PC-9 (cell line): Measurements from ENCODE around the gene YRDC. TPM values are rescaled to one million over a fixed set of nuclear protein-coding genes. Genes with fewer than 3 reads are reported as not detected.

Experiments
- BruUV-seq: library from RNA; stranded (reverse); fragments of 400-500 nt; replicated peaks from 2 replicates; lab custom pipeline; 2021; lab: Mats Ljungman, UMichigan
- CTCF ChIA-PET: fragments of 300-600 bp; sonication (Branson Sonifier 250); formaldehyde crosslinking; loops from one replicate; lab custom pipeline; 2022; ENCODE audit warnings: antibody characterized with exemption; lab: Charles Lee
- POLR2A ChIA-PET: fragments of 300-600 bp; sonication (Branson Sonifier 250); formaldehyde crosslinking; loops from one replicate; lab custom pipeline; 2022; ENCODE audit warnings: antibody characterized with exemption; ENCODE audit not compliant: unreplicated experiment; lab: Charles Lee
- DNase-seq, 2 experiments: peaks; one replicate each; pipeline versions ENCODE4 v3.0.0 to v3.0.0-alpha.2; 2015 to 2022; ENCODE audit warnings: mixed read lengths in 1 of 2
- H2AFZ ChIP-seq: fragments of 200-600 bp; sonication (generic); 2 replicates; pipeline ENCODE4 v1.8.1; 2017; ENCODE audit warnings: antibody characterized with exemption
- H3F3A ChIP-seq: fragments of 200-600 bp; sonication (generic); 2 replicates; pipeline ENCODE4 v1.8.1; 2017; ENCODE audit warnings: antibody characterized with exemption, mild to moderate bottlenecking, low read depth; ENCODE audit not compliant: insufficient read depth
- H3K27ac ChIP-seq: fragments of 200-600 bp; sonication (generic); 2 replicates; pipeline ENCODE4 v1.6.1; 2016; ENCODE audit warnings: mixed run types
- H3K27me3 ChIP-seq: fragments of 200-600 bp; sonication (generic); 2 replicates; pipeline ENCODE4 v1.6.1; 2016; ENCODE audit warnings: low read depth, mixed run types; ENCODE audit not compliant: insufficient read depth
- H3K36me3 ChIP-seq: fragments of 200-600 bp; sonication (generic); 2 replicates; pipeline ENCODE4 v1.6.1; 2016; ENCODE audit warnings: low read depth, mixed run types
- H3K4me1 ChIP-seq: fragments of 200-600 bp; sonication (generic); replicated peaks from 2 replicates; pipeline ENCODE4 v1.6.1; 2016; ENCODE audit warnings: mixed run types; ENCODE audit not compliant: insufficient read depth
- H3K4me2 ChIP-seq: fragments of 200-600 bp; sonication (generic); 2 replicates; pipeline ENCODE4 v1.6.1; 2017; ENCODE audit warnings: mixed run types
- H3K4me3 ChIP-seq: fragments of 200-600 bp; sonication (generic); 2 replicates; pipeline ENCODE4 v1.6.1; 2016; ENCODE audit warnings: mixed run types
- H3K79me2 ChIP-seq: fragments of 200-600 bp; sonication (generic); 2 replicates; pipeline ENCODE4 v1.6.1; 2017; ENCODE audit warnings: low read depth, mixed run types
- H3K9me2 ChIP-seq: fragments of 200-600 bp; sonication (generic); 2 replicates; pipeline ENCODE4 v1.8.1; 2017; ENCODE audit warnings: mild to moderate bottlenecking; ENCODE audit not compliant: insufficient read depth
- H3K9me3 ChIP-seq: fragments of 200-600 bp; sonication (generic); 2 replicates; pipeline ENCODE4 v1.8.1; 2016; ENCODE audit warnings: low read depth; ENCODE audit not compliant: insufficient read depth
- H4K20me1 ChIP-seq: fragments of 200-600 bp; sonication (generic); 2 replicates; pipeline ENCODE4 v1.8.1; 2017; ENCODE audit not compliant: insufficient read depth
- EZH2 ChIP-seq: fragments of 200-600 bp; sonication (generic); IDR thresholded peaks from 2 replicates; pipeline ENCODE4 v1.8.0; 2017; ENCODE audit warnings: antibody characterized with exemption, low read depth
- intact Hi-C: fragments of 100-400 bp; cut with micrococcal nuclease; formaldehyde crosslinking; loops from one replicate; pipeline ENCODE4 v1.10.0; 2022; ENCODE audit not compliant: unreplicated experiment
- total RNA-seq: library from RNA; stranded (reverse); gene quantifications from 2 replicates; pipeline ENCODE4 v1.2.3, GENCODE V29; 2021
- TF ChIP-seq, protein P1 (sequence below): fragments of 200-600 bp; sonication (generic); conservative IDR thresholded peaks from 2 replicates; pipeline ENCODE4 v1.6.1; 2017; ENCODE audit warnings: mixed run types, antibody characterized with exemption, mild to moderate bottlenecking, moderate library complexity

Gene YRDC
- total RNA-seq, 1 experiment from 2014 or later = 13.2 TPM

DNA sequence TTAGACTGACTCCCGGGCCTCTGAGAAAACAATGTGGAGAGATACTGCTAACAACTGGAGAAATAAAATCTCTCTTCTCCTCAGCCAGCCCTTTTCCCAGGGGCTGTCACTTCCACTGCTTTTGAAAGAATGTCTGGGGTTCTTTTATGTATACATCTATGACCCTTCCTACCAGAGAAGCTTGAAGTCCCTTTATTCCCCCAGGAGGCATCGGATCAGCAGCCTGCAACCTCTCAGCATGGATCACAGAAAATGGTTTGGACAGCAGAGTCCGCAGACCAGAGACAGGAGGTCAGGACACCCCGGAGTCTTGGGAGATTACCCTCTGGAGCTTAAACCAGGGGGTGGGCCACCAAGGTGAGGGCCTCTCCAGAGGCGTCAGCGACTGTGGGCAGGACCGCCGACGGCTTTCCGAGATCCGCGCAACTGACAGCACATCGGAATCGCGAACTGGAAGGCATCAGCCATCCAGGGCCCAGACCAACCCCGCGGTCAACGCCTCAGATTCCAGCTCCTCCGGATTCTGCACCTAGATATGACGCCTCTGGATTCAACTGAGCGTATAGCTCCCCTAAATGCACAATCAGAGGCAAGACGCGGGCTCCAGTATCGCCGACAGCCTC lies 44.1 kb downstream of the YRDC start:
- no peak for DNase-seq
- intact Hi-C loops = no loop called here
- no peaks in the 10 kb centered on the region for H4K20me1 ChIP-seq
- no peaks in the 10 kb centered on the region for H3K9me2 ChIP-seq
- H2AFZ ChIP-seq = no peak overlapping the region
- H3K4me2 ChIP-seq = no peak overlapping the region
- H3K79me2 ChIP-seq = no peaks in the 10 kb centered on the region
- POLR2A ChIA-PET = interaction anchor here (0.6 kb wide), 1 partner anchor 1196 kb away, joined by 3 read pairs; no protein-coding TSS in a partner anchor
- CTCF ChIA-PET = no interaction called here
- H3K9me3 ChIP-seq = no peaks in the 10 kb centered on the region
- no TSS peak for BruUV-seq
- H3K4me1 ChIP-seq = no peaks in the 10 kb centered on the region
- H3K27me3 ChIP-seq = peaks cover 90% of the 10 kb centered on the region
- H3F3A ChIP-seq = no peaks in the 10 kb centered on the region
- no peak overlapping the region for H3K27ac ChIP-seq
- TF ChIP-seq, protein P1, sequence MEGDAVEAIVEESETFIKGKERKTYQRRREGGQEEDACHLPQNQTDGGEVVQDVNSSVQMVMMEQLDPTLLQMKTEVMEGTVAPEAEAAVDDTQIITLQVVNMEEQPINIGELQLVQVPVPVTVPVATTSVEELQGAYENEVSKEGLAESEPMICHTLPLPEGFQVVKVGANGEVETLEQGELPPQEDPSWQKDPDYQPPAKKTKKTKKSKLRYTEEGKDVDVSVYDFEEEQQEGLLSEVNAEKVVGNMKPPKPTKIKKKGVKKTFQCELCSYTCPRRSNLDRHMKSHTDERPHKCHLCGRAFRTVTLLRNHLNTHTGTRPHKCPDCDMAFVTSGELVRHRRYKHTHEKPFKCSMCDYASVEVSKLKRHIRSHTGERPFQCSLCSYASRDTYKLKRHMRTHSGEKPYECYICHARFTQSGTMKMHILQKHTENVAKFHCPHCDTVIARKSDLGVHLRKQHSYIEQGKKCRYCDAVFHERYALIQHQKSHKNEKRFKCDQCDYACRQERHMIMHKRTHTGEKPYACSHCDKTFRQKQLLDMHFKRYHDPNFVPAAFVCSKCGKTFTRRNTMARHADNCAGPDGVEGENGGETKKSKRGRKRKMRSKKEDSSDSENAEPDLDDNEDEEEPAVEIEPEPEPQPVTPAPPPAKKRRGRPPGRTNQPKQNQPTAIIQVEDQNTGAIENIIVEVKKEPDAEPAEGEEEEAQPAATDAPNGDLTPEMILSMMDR = no peak
- no peak overlapping the region for H3K4me3 ChIP-seq
- H3K36me3 ChIP-seq = no peaks in the 10 kb centered on the region

DNA sequence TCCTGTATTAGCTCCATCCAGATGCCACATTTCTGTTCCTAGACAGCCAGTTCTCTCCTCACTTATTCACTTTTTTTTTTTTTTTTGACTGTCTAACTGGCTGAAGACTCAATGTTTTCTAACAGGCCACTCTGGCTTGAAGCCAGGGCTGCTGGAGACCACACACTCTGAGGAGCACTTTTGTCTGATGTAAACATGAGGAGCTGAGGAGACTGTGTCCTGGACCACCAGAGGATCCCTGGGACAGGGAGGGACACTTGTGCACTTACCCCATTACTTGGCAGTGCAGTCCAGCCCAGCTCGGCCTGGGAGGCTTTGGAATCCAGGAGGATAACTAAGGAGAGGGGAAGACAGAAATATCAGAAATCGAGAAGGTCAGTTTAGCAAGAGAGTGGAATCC lies 45.5 kb downstream of the YRDC start:
- CTCF ChIA-PET = interaction anchor here (0.7 kb wide), 1 partner anchor 251 kb away, joined by 9 read pairs; no protein-coding TSS in a partner anchor
- BruUV-seq = no TSS peak
- no peaks in the 10 kb centered on the region for H3F3A ChIP-seq

DNA sequence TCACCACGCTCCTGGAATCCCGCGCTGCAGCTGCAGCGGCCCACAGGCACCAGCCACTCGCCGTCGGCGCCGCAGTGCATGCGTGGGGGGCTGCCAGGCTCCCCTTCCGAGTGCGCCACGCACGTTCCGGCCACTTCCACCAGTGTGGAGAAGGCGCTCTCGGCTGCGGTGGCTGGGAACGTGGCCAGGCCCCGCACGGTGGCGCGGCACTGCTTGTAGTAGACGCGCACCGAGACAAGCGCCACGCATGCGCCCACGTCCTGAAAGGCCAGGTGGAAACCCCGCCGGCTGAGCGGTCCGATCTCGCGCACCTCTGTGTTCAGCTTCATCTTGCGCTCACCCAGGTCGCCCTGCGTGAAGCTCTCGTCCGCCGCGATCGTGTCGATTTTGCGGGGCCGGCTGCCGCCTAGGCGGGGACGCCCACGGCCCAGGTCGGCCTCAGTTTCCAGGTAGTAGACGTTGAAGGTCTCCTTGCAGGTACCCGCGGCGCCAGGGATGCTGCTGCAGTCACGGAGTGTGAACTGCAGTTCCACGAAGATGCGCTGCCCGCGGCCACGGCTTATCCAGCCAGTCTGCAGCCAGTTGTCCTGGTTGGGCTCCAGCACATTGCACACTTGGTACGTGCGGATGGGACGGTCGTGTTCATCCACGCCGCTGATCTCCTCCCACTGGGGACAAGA lies 46.5 kb downstream of the YRDC start:
- no peak overlapping the region for H2AFZ ChIP-seq
- no peaks in the 10 kb centered on the region for H3F3A ChIP-seq
- H3K79me2 ChIP-seq = no peaks in the 10 kb centered on the region
- TF ChIP-seq EZH2 = no peak
- TF ChIP-seq, protein P1 = no peak
- H3K36me3 ChIP-seq = no peaks in the 10 kb centered on the region
- no peaks in the 10 kb centered on the region for H3K4me1 ChIP-seq
- DNase-seq = no peak
- ChIA-PET POLR2A (interaction anchor here (1.2 kb wide), 1 partner anchor 14 kb away, joined by 3 read pairs; no protein-coding TSS in a partner anchor), CTCF (interaction anchor here (0.7 kb wide), 1 partner anchor 252 kb away, joined by 9 read pairs; no protein-coding TSS in a partner anchor)
- intact Hi-C loops = no loop called here
- peaks cover 83% of the 10 kb centered on the region for H3K27me3 ChIP-seq
- no peak overlapping the region for H3K4me3 ChIP-seq
- H3K9me3 ChIP-seq = no peaks in the 10 kb centered on the region
- H3K9me2 ChIP-seq = no peaks in the 10 kb centered on the region
- no peak overlapping the region for H3K4me2 ChIP-seq
- no peaks in the 10 kb centered on the region for H4K20me1 ChIP-seq
- no peak overlapping the region for H3K27ac ChIP-seq
- no TSS peak for BruUV-seq

More for the DNA sequence above, 45.5 kb downstream of the YRDC start:
- H3K4me2 ChIP-seq = no peak overlapping the region
- no peak overlapping the region for H2AFZ ChIP-seq
- no peak overlapping the region for H3K27ac ChIP-seq
- TF ChIP-seq, protein P1 = no peak
- no peak for TF ChIP-seq EZH2
- no peaks in the 10 kb centered on the region for H3K4me1 ChIP-seq
- no peak for DNase-seq
- no peaks in the 10 kb centered on the region for H3K9me3 ChIP-seq
- no peaks in the 10 kb centered on the region for H3K9me2 ChIP-seq
- POLR2A ChIA-PET = no interaction called here
- H3K79me2 ChIP-seq = no peaks in the 10 kb centered on the region
- intact Hi-C loops = no loop called here
- peaks cover 90% of the 10 kb centered on the region for H3K27me3 ChIP-seq
- H3K36me3 ChIP-seq = no peaks in the 10 kb centered on the region
- no peak overlapping the region for H3K4me3 ChIP-seq
- no peaks in the 10 kb centered on the region for H4K20me1 ChIP-seq
